Activated T-helper 1 cell treated with anti-CD3 and anti-CD28 coated beads, Interleukin-12 subunit alpha, Interleukin-12 subunit beta, Interleukin-2, Interleukin-4 antibody, amounts not matched to agents 30 ng/mL and 10 ng/mL and 1 ng/mL, durations not matched to agents 14 hours and 24 hours and 36 hours (primary cell): ENCODE measurements around the gene TMEM50B. TPM values are rescaled to one million over a fixed set of nuclear protein-coding genes. Genes with fewer than 3 reads are reported as not detected.

Experiments
- total RNA-seq: library from RNA; stranded (reverse); gene quantifications from 2 replicates; pipeline ENCODE4 v1.2.3, GENCODE V29; 2022

The TMEM50B gene
- total RNA-seq, 1 donor from 2014 or later: 12.0 TPM

Other genes with a start within 250 kb of the TMEM50B start
- 20.5 and 21.4 TPM in 2 replicates for gene IL10RB, start 213.6 kb downstream of the TMEM50B start, total RNA-seq
- gene IFNAR1, start 155.0 kb downstream of the TMEM50B start, total RNA-seq: 20.4 and 20.7 TPM in 2 replicates
- 3.4 and 3.7 TPM in 2 replicates for gene IFNGR2, start 76.6 kb downstream of the TMEM50B start, total RNA-seq
- gene DNAJC28, start 11.7 kb upstream of the TMEM50B start, total RNA-seq: 0.12 and 0.18 TPM in 2 replicates
- gene GART, start 62.1 kb upstream of the TMEM50B start, total RNA-seq: 210 and 228 TPM in 2 replicates
- gene SON, start 63.1 kb upstream of the TMEM50B start, total RNA-seq: 342 and 361 TPM in 2 replicates
- gene DONSON, start 108.7 kb upstream of the TMEM50B start, total RNA-seq: 37.5 and 38.7 TPM in 2 replicates
- gene CRYZL1, start 161.8 kb upstream of the TMEM50B start, total RNA-seq: 25.6 and 34.8 TPM in 2 replicates
- gene ITSN1, start 162.5 kb upstream of the TMEM50B start, total RNA-seq: 4.2 and 4.5 TPM in 2 replicates